Heart left ventricle (tissue), 16 donors: ENCODE results near the gene HIP1. TPM values are rescaled to one million over a fixed set of nuclear protein-coding genes. Genes with fewer than 3 reads are reported as not detected.

Source experiments
- ATAC-seq, 4 donors: fragments of 200-7000 bp; cut with Tn5 transposase; one replicate each; pipeline ENCODE4 v1.9.1; 2020 to 2022; ENCODE audit warnings: moderate library complexity in 4 of 4, mild to moderate bottlenecking in 3 of 4, moderate number of reproducible peaks in 1 of 4
- DNase-seq, 5 donors: peaks; one replicate each; pipeline ENCODE4 v3.0.0-alpha.2; 2020
- H3K27ac ChIP-seq, 12 donors: fragments of 200-600 bp; sonication (generic) in 4 of 12; one replicate each; pipeline versions ENCODE4 v1.5.0 to v1.8.0; 2016 to 2022; ENCODE audit warnings: mild to moderate bottlenecking in 2 of 12
- H3K27me3 ChIP-seq, 9 donors: fragments of 200-600 bp; sonication (generic) in 2 of 9; one replicate each; pipeline versions ENCODE4 v1.5.1 to v1.8.0; 2016 to 2022; ENCODE audit warnings: mild to moderate bottlenecking in 3 of 9
- H3K36me3 ChIP-seq, 9 donors: fragments of 200-600 bp; sonication (generic) in 2 of 9; one replicate each; pipeline versions ENCODE4 v1.5.0 to v1.8.0; 2018 to 2022; ENCODE audit warnings: mild to moderate bottlenecking in 2 of 9
- H3K4me1 ChIP-seq, 12 donors: fragments of 200-600 bp; sonication (generic) in 4 of 12; one replicate each; pipeline versions ENCODE4 v1.5.0 to v1.8.0; 2016 to 2022; ENCODE audit warnings: mild to moderate bottlenecking in 3 of 12
- H3K4me3 ChIP-seq, 12 donors: fragments of 200-600 bp; sonication (generic) in 4 of 12; one replicate each; pipeline versions ENCODE4 v1.5.0 to v1.8.0; 2017 to 2022; ENCODE audit warnings: mild to moderate bottlenecking in 9 of 12, moderate library complexity in 4 of 12
- H3K9me3 ChIP-seq, 12 donors: fragments of 200-600 bp; sonication (generic) in 4 of 12; one replicate each; pipeline versions ENCODE4 v1.5.0 to v1.8.0; 2016 to 2022; ENCODE audit warnings: mild to moderate bottlenecking in 1 of 12
- CTCF ChIP-seq, 12 donors: fragments of 200-600 bp; sonication (generic) in 4 of 12; IDR thresholded peaks; one replicate each; pipeline versions ENCODE4 v1.5.0 to v1.8.0; 2018 to 2022; ENCODE audit warnings: antibody characterized with exemption in 12 of 12, mild to moderate bottlenecking in 5 of 12
- POLR2A ChIP-seq, 2 donors: fragments of 450-650 bp; IDR thresholded peaks; one replicate each; pipeline ENCODE4 v1.6.1; 2017; ENCODE audit warnings: antibody characterized with exemption in 2 of 2, mild to moderate bottlenecking in 2 of 2, moderate library complexity in 2 of 2
- WGBS, 4 donors: extraction: QIAGEN DNeasy Blood & Tissue Kit in 2 of 4; methylation state at CpG; one replicate each; pipeline versions ENCODE4 v1.1.5 to v1.1.7; 2013 to 2018; 5-methylcytosine and 5-hydroxymethylcytosine counted together
- intact Hi-C, 10 donors: fragments of 100-400 bp; cut with DNase I; formaldehyde crosslinking; loops; one replicate each; pipeline versions ENCODE4 v1.11.1 to v1.14.2; 2022
- polyA plus RNA-seq, 2 donors: library from polyadenylated mRNA; stranded (reverse); fragments of 200-250 nt; gene quantifications; one replicate each; pipeline ENCODE4 v1.2.3, GENCODE V29; 2013
- total RNA-seq, 9 donors: library from RNA; depleted of rRNA in 2 of 9; stranded (reverse); fragments of >200 nt in 2 of 9; fragmentation: NEBNext Ultra II Directional in 3 of 9; extraction: Animal tissue kit (Norgen Biotek cat#: 25700) in 3 of 9; gene quantifications; one replicate each; pipeline versions ENCODE4 v1.1.0 to v1.2.4, GENCODE V29; 2016 to 2023
- donor health status: ischemic (EF 13 %, LVEDD 7.1; RV severe dilation, severe dysfunction).
- donor health status: healthy with polysubstance abuse.
- donor health status: DM: no; HTN: yes; CAD: no.
- donor health status: DM: no; HTN: no; CAD: no.
- donor health status: ischemic (EF 25% LVEDD 6.9; RV normal size, moderate dysfunction).
- donor health status: ischemic (EF 25% LVEDD 5.7; RV mildly dilated, moderate dysfunction).
- donor health status: healthy.
- donor health status: DM: yes; HTN: yes; CAD: no.
- donor health status: ischemic (EF 35%, LVEDD 5.7; RV mildly dilated, moderate dysfunction).
- donor health status: nonischemic (EF 11% LVEDD 7.7; RV severe dilation, severe dysfunction).
- donor health status: DM: yes; HTN: yes; CAD: no.
- donor health status: PGD.
- donor health status: ischemic (EF 29% LVEDD 5.4; RV normal size, mild dysfunction).
- donor health status: nonischemic (EF 23%, LVEDD 6.1; RV moderate dilation, normal function).

Gene HIP1
- total and polyA plus RNA-seq, 11 donors: 5.9 to 36.4 (median 21.8) TPM

- Histone ChIP-seq H3K27me3 (no peaks in the 10 kb centered on the region), H3K9me3 (peaks cover 0 to 12% (median 0%) of the 10 kb centered on the region in 12 donors), H3K27ac (no peak overlapping the region), H3K4me3 (no peak overlapping the region), H3K4me1 (peaks cover 0 to 25% (median 13%) of the 10 kb centered on the region in 12 donors), H3K36me3 (no peaks in the 10 kb centered on the region)
- intact Hi-C loops: loop anchor here in 1 of 10 donors (5.0 kb wide), 1 partner anchor 56 kb away; no protein-coding TSS in a partner anchor
- ATAC-seq: no peak
- DNase-seq: no peak
- TF ChIP-seq CTCF (IDR thresholded peaks at IDR 0.05): no peak
- TF ChIP-seq POLR2A (IDR thresholded peaks at IDR 0.05): no peak
Measured at GRCh38 chr7:75628055-75628454, 110.7 kb downstream of the HIP1 start.

GRCh38 chr7:75626954-75627353 is 111.8 kb downstream of the HIP1 start:
- peaks cover 0 to 35% (median 13%) of the 10 kb centered on the region in 12 donors for H3K4me1 ChIP-seq
- no peak overlapping the region for H3K27ac ChIP-seq
- intact Hi-C loops: loop anchor here in 1 of 10 donors (5.0 kb wide), 1 partner anchor 55 kb away; no protein-coding TSS in a partner anchor
- H3K4me3 ChIP-seq: no peak overlapping the region
- H3K9me3 ChIP-seq: peaks cover 0 to 12% (median 0%) of the 10 kb centered on the region in 12 donors
- 50 to 76% (median 71%) methylated on average over 2 of the region's 2 CpGs for WGBS, 4 donors
- TF ChIP-seq CTCF (IDR thresholded peaks at IDR 0.05) (no peak), POLR2A (IDR thresholded peaks at IDR 0.05) (no peak)
- no peaks in the 10 kb centered on the region for H3K27me3 ChIP-seq
- H3K36me3 ChIP-seq: no peaks in the 10 kb centered on the region
- no peak for ATAC-seq
- DNase-seq: no peak

GRCh38 chr7:75625868-75626267 is 112.9 kb downstream of the HIP1 start:
- H3K4me3 ChIP-seq: no peak overlapping the region
- H3K27me3 ChIP-seq: no peaks in the 10 kb centered on the region
- WGBS, 4 donors: 88 to 100% (median 98%) methylated on average over 5 of the region's 5 CpGs
- ATAC-seq (no peak), DNase-seq (no peak)
- no peaks in the 10 kb centered on the region for H3K36me3 ChIP-seq
- peaks cover 0 to 12% (median 0%) of the 10 kb centered on the region in 12 donors for H3K9me3 ChIP-seq
- peaks cover 0 to 40% (median 18%) of the 10 kb centered on the region in 12 donors for H3K4me1 ChIP-seq
- TF ChIP-seq POLR2A (IDR thresholded peaks at IDR 0.05) (no peak), CTCF (IDR thresholded peaks at IDR 0.05) (no peak)
- no peak overlapping the region for H3K27ac ChIP-seq
- intact Hi-C loops: loop anchor here in 1 of 10 donors (5.0 kb wide), 1 partner anchor 54 kb away; no protein-coding TSS in a partner anchor

- peaks cover 0 to 12% (median 0%) of the 10 kb centered on the region in 12 donors for H3K9me3 ChIP-seq
- H3K4me1 ChIP-seq: peaks cover 0 to 54% (median 19%) of the 10 kb centered on the region in 12 donors
- 51 to 55% (median 53%) methylated on average over 13 of the region's 13 CpGs for WGBS, 4 donors
- H3K27ac ChIP-seq: peak overlapping the region in 11 of 12 donors; percentile 9 to 88 (median 39)
- no peaks in the 10 kb centered on the region for H3K36me3 ChIP-seq
- H3K4me3 ChIP-seq: peak overlapping the region in 1 of 12 donors; percentile 20
- ATAC-seq: peak; percentile 29 to 89 (median 88)
- intact Hi-C loops: no loop called here
- no peaks in the 10 kb centered on the region for H3K27me3 ChIP-seq
- DNase-seq: peak; percentile 38 to 77 (median 59)
- TF ChIP-seq CTCF (IDR thresholded peaks at IDR 0.05) (no peak), POLR2A (IDR thresholded peaks at IDR 0.05) (no peak)
Measured at GRCh38 chr7:75624134-75624832, 114.5 kb downstream of the HIP1 start.
